Measurements from ENCODE around the gene PKD2.

GRCh38 chr4:88077911-88078524, 70.6 kb downstream of the PKD2 start:
- TF ChIP-seq POLR2A (IDR thresholded peaks at IDR 0.05; ENCODE audit: low read length) (no peak), GATA1 (IDR thresholded peaks at IDR 0.05; ENCODE audit: low read depth, low read length) (no peak)

Measured in erythroblast (primary cell).